Activated CD8-positive, alpha-beta T cell treated with anti-CD3 and anti-CD28 coated beads for 36 hours (primary cell): ENCODE data around the gene CMTM4. TPM values are rescaled to one million over a fixed set of nuclear protein-coding genes. Genes with fewer than 3 reads are reported as not detected.

ENCODE experiments used
- ATAC-seq: fragments of 200-7000 bp; cut with Tn5 transposase; one replicate; pipeline ENCODE4 v1.10.0; 2021; ENCODE audit warnings: mild to moderate bottlenecking, moderate library complexity
- CTCF ChIA-PET: fragments of 350-600 bp; sonication (Branson Sonifier 250); formaldehyde crosslinking; loops from one replicate; lab custom pipeline; 2021; ENCODE audit warnings: antibody characterized with exemption; lab: Charles Lee
- POLR2A ChIA-PET: fragments of 350-600 bp; sonication (Branson Sonifier 250); formaldehyde crosslinking; loops from one replicate; lab custom pipeline; 2021; ENCODE audit warnings: antibody characterized with exemption; lab: Charles Lee
- DNase-seq: peaks from one replicate; pipeline ENCODE4 v3.0.0-alpha.2; 2020
- H3K27ac Mint-ChIP-seq: one replicate; pipeline ENCODE4 v1.8.0; 2021; ENCODE audit warnings: mild to moderate bottlenecking, mixed read lengths
- H3K27me3 Mint-ChIP-seq: one replicate; pipeline ENCODE4 v1.8.0; 2021; ENCODE audit warnings: mixed read lengths
- H3K36me3 Mint-ChIP-seq: one replicate; pipeline ENCODE4 v1.8.0; 2021; ENCODE audit warnings: low read depth, mixed read lengths
- H3K4me1 Mint-ChIP-seq: one replicate; pipeline ENCODE4 v1.8.0; 2021; ENCODE audit warnings: low read depth, mixed read lengths
- H3K4me3 Mint-ChIP-seq: one replicate; pipeline ENCODE4 v1.8.0; 2021; ENCODE audit warnings: mild to moderate bottlenecking, moderate library complexity, mixed read lengths
- H3K9me3 Mint-ChIP-seq: one replicate; pipeline ENCODE4 v1.8.0; 2021; ENCODE audit warnings: mixed read lengths
- CTCF ChIP-seq: fragments of 200-600 bp; IDR thresholded peaks from one replicate; pipeline ENCODE4 v1.8.0; 2022; ENCODE audit warnings: antibody characterized with exemption, mild to moderate bottlenecking
- intact Hi-C: fragments of 100-400 bp; cut with micrococcal nuclease; formaldehyde crosslinking; loops from one replicate; pipeline ENCODE4 v1.10.0; 2022
- total RNA-seq, 2 experiments: library from RNA; stranded (reverse); gene quantifications; one replicate each; pipeline ENCODE4 v1.2.3, GENCODE V29; 2021

Gene CMTM4
- 1 to 10 TPM; 3.2 to 3.5 TPM for total RNA-seq

GRCh38 chr16:66696669-66697630 lies at the start of gene CMTM4:
Gene CMTM4, minus strand, starts transcription at chr16:66696743. Its CDS starts 218 bp downstream, at chr16:66696525.
- POLR2A ChIA-PET: interaction anchor here (0.9 to 1.6 kb wide), 2 partner anchors 48 to 93 kb away, joined by 3 read pairs; no protein-coding TSS in a partner anchor
- Mint-ChIP-seq H3K4me3 (peak within 1 kb of the TSS; percentile 74), H3K9me3 (no peaks in the 10 kb centered on the region), H3K4me1 (peaks cover 12% of the 10 kb centered on the region), H3K36me3 (no peaks in the 10 kb centered on the region), H3K27ac (no peak within 1 kb of the TSS), H3K27me3 (peaks cover 13% of the 10 kb centered on the region)
- intact Hi-C loops: no loop called here
- DNase-seq (peak; percentile 70), ATAC-seq (peak; percentile 97)
- peak; percentile 29 for TF ChIP-seq CTCF
- CTCF ChIA-PET: interaction anchor here (1.1 to 3.2 kb wide), 8 partner anchors 26 to 134 kb away, joined by 3 to 14 read pairs (median 6); partner anchors contain the start of genes DYNC1LI2 and NAE1

DNA sequence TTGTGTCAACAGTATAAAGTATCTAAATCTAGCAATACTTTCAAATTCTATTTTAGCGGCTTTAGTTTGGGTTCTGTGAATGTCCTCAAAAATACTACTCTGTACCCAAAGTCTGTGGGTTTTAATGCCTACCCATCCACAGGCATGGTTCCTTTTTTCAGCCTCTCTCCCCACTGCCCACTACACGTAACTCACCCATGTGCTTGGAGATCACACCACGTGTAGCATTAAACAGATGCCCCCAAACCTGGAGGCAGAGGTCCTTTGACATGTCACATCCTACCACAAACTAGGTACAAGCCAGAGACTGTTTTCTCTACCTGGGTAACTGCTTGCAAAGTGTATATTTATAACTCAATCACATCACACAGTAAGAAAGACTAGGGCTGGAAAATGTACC lies 49.5 kb upstream of the CMTM4 start:
- Mint-ChIP-seq H3K27me3 (no peaks in the 10 kb centered on the region), H3K4me1 (peaks cover 39% of the 10 kb centered on the region), H3K9me3 (no peaks in the 10 kb centered on the region), H3K36me3 (peaks cover 25% of the 10 kb centered on the region), H3K27ac (peak overlapping the region; percentile 50), H3K4me3 (no peak overlapping the region)
- intact Hi-C loops: no loop called here
- ATAC-seq (no peak), DNase-seq (no peak)
- ChIA-PET CTCF (interaction anchor here (1.0 to 1.2 kb wide), 3 partner anchors 8 to 88 kb away, joined by 3 to 4 read pairs (median 4); partner anchors contain the start of gene NAE1), POLR2A (interaction anchor here (0.6 kb wide), 1 partner anchor 243 kb away, joined by 3 read pairs; no protein-coding TSS in a partner anchor)
- no peak for TF ChIP-seq CTCF

DNA sequence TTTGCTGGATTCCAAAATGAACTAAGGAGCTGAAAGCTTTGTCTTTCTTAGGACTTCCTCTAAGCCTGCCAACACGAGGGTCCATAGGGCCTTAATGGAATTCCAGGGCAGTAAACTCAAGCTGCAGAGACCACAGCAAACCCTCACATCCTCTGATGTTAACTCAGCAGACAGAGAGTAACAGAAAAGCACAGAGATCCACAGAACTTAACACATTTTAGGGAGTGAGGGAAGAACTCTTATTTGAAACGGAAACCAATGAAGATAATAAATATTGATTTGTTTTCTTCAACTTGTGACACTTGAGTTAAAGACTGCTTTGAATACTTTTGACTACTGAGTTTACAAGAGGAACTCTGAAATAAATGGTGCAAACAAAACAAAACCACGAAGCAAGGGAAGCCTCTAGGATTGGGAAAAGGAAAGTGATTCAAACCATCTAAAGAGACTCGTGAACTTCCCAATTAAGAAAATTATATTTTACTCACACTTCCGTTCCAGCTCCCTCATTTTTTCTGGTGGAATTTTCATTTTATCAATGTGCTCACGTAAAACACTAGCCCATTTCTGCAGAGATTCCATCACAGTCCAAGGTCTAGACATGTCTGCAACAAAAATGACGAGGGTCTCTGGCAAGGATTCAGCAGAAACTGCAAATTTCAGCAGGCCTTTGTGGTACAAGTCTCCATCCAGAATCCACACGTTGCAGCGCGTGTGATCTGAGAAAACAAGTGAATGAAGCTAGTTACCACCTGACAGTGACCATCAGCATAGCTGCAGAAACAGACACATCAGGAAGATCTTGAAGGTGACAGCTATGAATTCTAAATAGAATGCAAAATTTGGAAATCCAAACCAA lies 45.6 kb upstream of the CMTM4 start:
- H3K27me3 Mint-ChIP-seq: no peaks in the 10 kb centered on the region
- CTCF ChIA-PET: interaction anchor here (1.2 to 7.9 kb wide), 8 partner anchors 9 to 133 kb away, joined by 3 to 83 read pairs (median 8); partner anchors contain the start of genes DYNC1LI2 and NAE1
- H3K4me3 Mint-ChIP-seq: no peak overlapping the region
- DNase-seq (no peak), ATAC-seq (no peak)
- intact Hi-C loops: no loop called here
- POLR2A ChIA-PET: interaction anchor here (2.6 to 2.7 kb wide), 2 partner anchors 10 to 14 kb away, joined by 7 to 8 read pairs; partner anchors contain the start of gene DYNC1LI2
- no peak for TF ChIP-seq CTCF
- no peak overlapping the region for H3K27ac Mint-ChIP-seq
- peaks cover 20% of the 10 kb centered on the region for H3K36me3 Mint-ChIP-seq
- peaks cover 22% of the 10 kb centered on the region for H3K4me1 Mint-ChIP-seq
- H3K9me3 Mint-ChIP-seq: no peaks in the 10 kb centered on the region

DNA sequence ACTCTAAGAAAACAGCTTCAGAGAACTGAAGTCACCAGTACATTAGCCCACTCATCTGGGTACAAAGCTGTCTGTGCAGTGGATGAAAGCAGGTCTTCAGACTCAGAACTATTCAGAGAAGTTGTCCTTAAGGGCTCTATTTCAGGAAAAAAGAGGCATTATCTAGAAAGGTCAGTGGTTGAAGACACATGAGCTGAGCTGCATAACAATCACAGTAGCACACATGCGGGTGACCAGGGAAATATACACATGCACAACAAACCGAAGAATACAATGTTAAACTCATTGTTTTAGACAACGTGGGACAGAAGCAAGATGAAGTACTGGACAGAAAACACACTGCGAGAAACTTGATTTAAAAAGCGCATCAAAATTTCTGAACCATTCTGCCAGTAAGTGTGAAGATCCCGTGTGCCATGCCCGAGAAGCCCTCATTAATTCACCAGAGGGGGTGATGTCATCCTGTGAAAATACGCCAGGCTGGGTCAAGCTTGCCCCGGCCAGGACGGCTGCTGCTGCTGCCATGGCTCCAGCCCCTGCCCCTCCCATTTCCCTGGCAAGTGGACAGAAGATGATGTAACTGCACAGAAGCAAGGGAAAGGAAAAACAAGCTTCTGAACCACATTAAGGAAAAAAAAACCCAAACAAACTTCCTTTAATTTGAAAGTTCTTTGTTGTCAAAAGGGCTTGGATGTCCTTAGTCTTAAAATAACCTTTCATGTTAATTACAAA lies 44.8 kb upstream of the CMTM4 start:
- Mint-ChIP-seq H3K36me3 (peaks cover 15% of the 10 kb centered on the region), H3K27me3 (no peaks in the 10 kb centered on the region), H3K4me3 (no peak overlapping the region), H3K27ac (no peak overlapping the region), H3K9me3 (no peaks in the 10 kb centered on the region), H3K4me1 (peaks cover 15% of the 10 kb centered on the region)
- intact Hi-C loops: no loop called here
- ATAC-seq (no peak), DNase-seq (no peak)
- TF ChIP-seq CTCF: no peak
- ChIA-PET POLR2A (interaction anchor here (1.5 to 2.7 kb wide), 3 partner anchors 10 to 13 kb away, joined by 3 to 8 read pairs (median 7); partner anchors contain the start of gene DYNC1LI2), CTCF (interaction anchor here (0.9 to 7.9 kb wide), 16 partner anchors 7 to 179 kb away, joined by 3 to 83 read pairs (median 6); partner anchors contain the start of genes DYNC1LI2 and NAE1)
